Measurements from ENCODE around the gene RBM20.

The RBM20 gene

GRCh38 chr10:110810625-110811024 lies 166.5 kb downstream of the RBM20 start:
- TF ChIP-seq POLR2AphosphoS5 (IDR thresholded peaks at IDR 0.05; ENCODE audit: low read depth), result no peak
- no peak for TF ChIP-seq SPI1 (IDR thresholded peaks at IDR 0.05; ENCODE audit: borderline replicate concordance, low read depth)
- no peak for TF ChIP-seq CTCF (IDR thresholded peaks at IDR 0.05; ENCODE audit: insufficient read depth, low read length)
- no peak for TF ChIP-seq GABPA (IDR thresholded peaks at IDR 0.05; ENCODE audit: low read depth)
- TF ChIP-seq REST (IDR thresholded peaks at IDR 0.05; ENCODE audit: insufficient replicate concordance, low read depth), result no peak

GRCh38 chr10:110811791-110812581 lies 167.8 kb downstream of the RBM20 start:
- Histone ChIP-seq H3K27ac (replicated peaks) (no peak overlapping the region), H3K4me3 (replicated peaks; ENCODE audit: insufficient read depth, low read length) (no peak overlapping the region), H3K27me3 (ENCODE audit: insufficient read depth, poor library complexity, severe bottlenecking) (no peaks in the 10 kb centered on the region)
- no peak for DNase-seq (ENCODE audit: low read depth in 1 of 2, low spot score in 1 of 2)
- TF ChIP-seq POLR2AphosphoS5 (IDR thresholded peaks at IDR 0.05; ENCODE audit: low read depth) (no peak), CTCF (IDR thresholded peaks at IDR 0.05; ENCODE audit: insufficient read depth, low read length) (no peak), REST (IDR thresholded peaks at IDR 0.05; ENCODE audit: insufficient replicate concordance, low read depth) (no peak), SPI1 (IDR thresholded peaks at IDR 0.05; ENCODE audit: borderline replicate concordance, low read depth) (no peak), GABPA (IDR thresholded peaks at IDR 0.05; ENCODE audit: low read depth) (no peak)

More at GRCh38 chr10:110810625-110811024, 166.5 kb downstream of the RBM20 start:
- Histone ChIP-seq H3K27me3 (ENCODE audit: insufficient read depth, poor library complexity, severe bottlenecking) (no peaks in the 10 kb centered on the region), H3K27ac (replicated peaks) (no peak overlapping the region), H3K4me3 (replicated peaks; ENCODE audit: insufficient read depth, low read length) (no peak overlapping the region)
- no peak for DNase-seq (ENCODE audit: low read depth in 1 of 2, low spot score in 1 of 2)

GRCh38 chr10:110812583-110812982 lies 168.4 kb downstream of the RBM20 start:
- no peak overlapping the region for H3K27ac ChIP-seq (replicated peaks)
- no peak for DNase-seq (ENCODE audit: low read depth in 1 of 2, low spot score in 1 of 2)
- no peak overlapping the region for H3K4me3 ChIP-seq (replicated peaks; ENCODE audit: insufficient read depth, low read length)
- TF ChIP-seq POLR2AphosphoS5 (IDR thresholded peaks at IDR 0.05; ENCODE audit: low read depth) (no peak), CTCF (IDR thresholded peaks at IDR 0.05; ENCODE audit: insufficient read depth, low read length) (no peak), SPI1 (IDR thresholded peaks at IDR 0.05; ENCODE audit: borderline replicate concordance, low read depth) (no peak), GABPA (IDR thresholded peaks at IDR 0.05; ENCODE audit: low read depth) (no peak)
- no peaks in the 10 kb centered on the region for H3K27me3 ChIP-seq (ENCODE audit: insufficient read depth, poor library complexity, severe bottlenecking)
